ENCODE results near the gene GABRR2. TPM values are rescaled to one million over a fixed set of nuclear protein-coding genes. Genes with fewer than 3 reads are reported as not detected.

The GABRR2 gene
- polyA plus RNA-seq, 2 donors: 0.08 to 0.12 TPM

DNA sequence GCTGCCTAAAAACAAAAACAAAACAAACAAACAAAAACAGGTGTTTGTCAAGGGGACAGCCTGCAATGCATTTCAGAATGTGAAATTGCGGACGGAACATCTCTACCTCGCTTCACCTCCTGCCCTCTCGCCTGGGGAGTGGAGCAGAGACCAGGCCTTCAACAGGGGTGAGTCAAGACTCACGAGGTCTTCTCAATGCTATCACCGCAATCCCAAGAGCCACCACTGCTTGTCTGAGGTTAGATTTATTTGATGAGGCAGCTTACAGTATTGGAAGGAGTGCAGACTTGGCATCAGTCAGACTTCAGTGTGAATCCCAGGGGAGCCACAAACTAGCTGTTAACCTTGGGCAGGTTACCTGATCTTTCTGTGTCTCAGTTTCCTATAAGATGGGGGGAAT, 105.6 kb downstream of the GABRR2 start:
- Histone ChIP-seq H3K27me3 (ENCODE audit: control insufficient read depth in 1 of 2, insufficient read depth in 2 of 2, low read length in 2 of 2) (no peaks in the 10 kb centered on the region), H3K27ac (ENCODE audit: low read depth in 2 of 2, low read length in 1 of 2) (no peak overlapping the region), H3K4me3 (ENCODE audit: low read depth in 1 of 2, low read length in 2 of 2) (no peak overlapping the region), H3K4me1 (ENCODE audit: control insufficient read depth in 2 of 2, insufficient read depth in 2 of 2, low read length in 1 of 2) (no peaks in the 10 kb centered on the region), H3K36me3 (ENCODE audit: control insufficient read depth in 2 of 2, insufficient read depth in 2 of 2, low read length in 1 of 2) (no peaks in the 10 kb centered on the region), H3K9me3 (ENCODE audit: control insufficient read depth in 2 of 2, insufficient read depth in 1 of 2, low read depth in 1 of 2, low read length in 1 of 2) (no peaks in the 10 kb centered on the region)
- 91 to 94% methylated on average over 6 of the region's 6 CpGs for WGBS, 2 donors

- Histone ChIP-seq H3K4me3 (ENCODE audit: low read depth in 1 of 2, low read length in 2 of 2) (no peak overlapping the region), H3K9me3 (ENCODE audit: control insufficient read depth in 2 of 2, insufficient read depth in 1 of 2, low read depth in 1 of 2, low read length in 1 of 2) (no peaks in the 10 kb centered on the region), H3K27ac (ENCODE audit: low read depth in 2 of 2, low read length in 1 of 2) (no peak overlapping the region), H3K4me1 (ENCODE audit: control insufficient read depth in 2 of 2, insufficient read depth in 2 of 2, low read length in 1 of 2) (no peaks in the 10 kb centered on the region), H3K27me3 (ENCODE audit: control insufficient read depth in 1 of 2, insufficient read depth in 2 of 2, low read length in 2 of 2) (no peaks in the 10 kb centered on the region), H3K36me3 (ENCODE audit: control insufficient read depth in 2 of 2, insufficient read depth in 2 of 2, low read length in 1 of 2) (no peaks in the 10 kb centered on the region)
- WGBS, 2 donors: 82 to 83% methylated on average over 4 of the region's 4 CpGs
These were observed 106.5 kb downstream of the GABRR2 start for GRCh38 chr6:89208551-89208950.

Other genes starting within 250 kb of the GABRR2 start
- 10 to 100 TPM; 29.9 to 30.3 TPM for gene PNRC1, start 234.5 kb downstream of the GABRR2 start, polyA plus RNA-seq
- under 1 TPM; 0.31 to 0.41 TPM for gene SRSF12, start 197.2 kb downstream of the GABRR2 start, polyA plus RNA-seq
- 1 to 10 TPM; 3.4 to 5.5 TPM for gene PM20D2, start 169.2 kb downstream of the GABRR2 start, polyA plus RNA-seq
- gene GABRR1, start 97.9 kb downstream of the GABRR2 start, polyA plus RNA-seq: under 1 TPM; 0.20 to 0.22 TPM
- gene UBE2J1, start 37.4 kb upstream of the GABRR2 start, polyA plus RNA-seq: 10 to 100 TPM; 17.3 to 19.4 TPM
- gene RRAGD, start 97.0 kb upstream of the GABRR2 start, polyA plus RNA-seq: 10 to 100 TPM; 14.4 to 22.4 TPM
- gene ANKRD6, start 117.9 kb upstream of the GABRR2 start, polyA plus RNA-seq: 1 to 10 TPM; 2.9 to 5.8 TPM